Hepatocyte (in vitro differentiated cells): Measurements from ENCODE around the gene MAOB.

Experiments used
- EZH2 ChIP-seq: fragments of 200-600 bp; sonication (generic); IDR thresholded peaks from 2 replicates; pipeline ENCODE4 v1.6.1; 2016; ENCODE audit warnings: antibody characterized with exemption, mild to moderate bottlenecking, borderline replicate concordance
- EZH2phosphoT487 ChIP-seq: fragments of 200-600 bp; sonication (generic); IDR thresholded peaks from one replicate; pipeline ENCODE4 v1.6.1; 2018; ENCODE audit warnings: antibody characterized with exemption, mild to moderate bottlenecking, low read depth, moderate library complexity; ENCODE audit not compliant: unreplicated experiment, severe bottlenecking
- TF ChIP-seq, protein P1 (sequence below): fragments of 200-600 bp; sonication (generic); IDR thresholded peaks from 2 replicates; pipeline ENCODE4 v1.5.1; 2016; ENCODE audit warnings: antibody characterized with exemption, mild to moderate bottlenecking; ENCODE audit not compliant: poor library complexity

DNA sequence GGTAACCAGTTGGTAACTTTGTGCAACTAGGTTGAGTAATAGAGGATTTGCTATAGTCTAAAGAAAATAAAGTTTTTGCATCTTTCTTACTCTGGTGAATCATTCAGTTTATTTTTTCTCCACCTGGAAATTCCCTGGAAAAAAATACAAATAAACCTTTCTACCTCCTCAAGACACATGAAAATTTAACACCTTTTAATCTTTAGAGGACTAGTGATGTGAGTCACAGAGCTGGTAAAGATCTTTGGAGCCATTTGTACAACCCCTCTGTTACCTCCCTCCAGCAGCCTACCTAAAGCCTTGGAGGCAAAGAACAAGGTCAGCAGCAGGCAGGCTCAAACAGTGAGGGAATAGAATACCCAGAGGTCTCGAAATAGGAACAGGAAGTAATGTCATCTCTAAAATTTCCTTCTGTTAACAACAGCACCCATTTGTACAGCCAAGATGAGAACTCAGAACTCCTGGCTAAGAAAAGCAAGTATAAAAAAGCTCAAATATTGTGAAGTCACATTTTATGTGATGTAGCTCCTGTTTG, 10.2 kb upstream of the MAOB start:
- no peak for TF ChIP-seq EZH2
- TF ChIP-seq, protein P1, sequence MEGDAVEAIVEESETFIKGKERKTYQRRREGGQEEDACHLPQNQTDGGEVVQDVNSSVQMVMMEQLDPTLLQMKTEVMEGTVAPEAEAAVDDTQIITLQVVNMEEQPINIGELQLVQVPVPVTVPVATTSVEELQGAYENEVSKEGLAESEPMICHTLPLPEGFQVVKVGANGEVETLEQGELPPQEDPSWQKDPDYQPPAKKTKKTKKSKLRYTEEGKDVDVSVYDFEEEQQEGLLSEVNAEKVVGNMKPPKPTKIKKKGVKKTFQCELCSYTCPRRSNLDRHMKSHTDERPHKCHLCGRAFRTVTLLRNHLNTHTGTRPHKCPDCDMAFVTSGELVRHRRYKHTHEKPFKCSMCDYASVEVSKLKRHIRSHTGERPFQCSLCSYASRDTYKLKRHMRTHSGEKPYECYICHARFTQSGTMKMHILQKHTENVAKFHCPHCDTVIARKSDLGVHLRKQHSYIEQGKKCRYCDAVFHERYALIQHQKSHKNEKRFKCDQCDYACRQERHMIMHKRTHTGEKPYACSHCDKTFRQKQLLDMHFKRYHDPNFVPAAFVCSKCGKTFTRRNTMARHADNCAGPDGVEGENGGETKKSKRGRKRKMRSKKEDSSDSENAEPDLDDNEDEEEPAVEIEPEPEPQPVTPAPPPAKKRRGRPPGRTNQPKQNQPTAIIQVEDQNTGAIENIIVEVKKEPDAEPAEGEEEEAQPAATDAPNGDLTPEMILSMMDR, result no peak
- TF ChIP-seq EZH2phosphoT487, result no peak
